ENCODE data around the gene PIP4K2A.

PIP4K2A gene

DNA sequence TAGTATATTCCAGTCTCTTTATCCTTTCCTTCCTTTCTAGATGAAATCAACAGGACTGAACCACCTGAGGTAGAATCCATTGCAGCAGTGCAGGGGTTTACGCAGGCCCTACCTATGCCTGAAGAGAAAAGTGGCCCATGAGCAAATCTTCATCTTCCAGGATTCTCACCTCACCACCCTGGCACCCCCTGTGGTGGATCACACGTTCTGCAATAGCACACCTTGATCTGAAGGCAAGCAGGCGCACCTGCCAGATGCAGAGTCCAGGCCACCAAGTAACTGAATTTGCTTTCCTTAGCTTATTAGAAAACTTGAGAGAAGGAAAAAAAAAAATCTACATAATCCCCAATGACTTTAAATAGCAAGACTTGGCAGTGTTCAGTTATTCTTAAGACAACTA, 121.4 kb downstream of the PIP4K2A start:
- no peak for DNase-seq (ENCODE audit: low read depth)
- TF ChIP-seq, protein P1, sequence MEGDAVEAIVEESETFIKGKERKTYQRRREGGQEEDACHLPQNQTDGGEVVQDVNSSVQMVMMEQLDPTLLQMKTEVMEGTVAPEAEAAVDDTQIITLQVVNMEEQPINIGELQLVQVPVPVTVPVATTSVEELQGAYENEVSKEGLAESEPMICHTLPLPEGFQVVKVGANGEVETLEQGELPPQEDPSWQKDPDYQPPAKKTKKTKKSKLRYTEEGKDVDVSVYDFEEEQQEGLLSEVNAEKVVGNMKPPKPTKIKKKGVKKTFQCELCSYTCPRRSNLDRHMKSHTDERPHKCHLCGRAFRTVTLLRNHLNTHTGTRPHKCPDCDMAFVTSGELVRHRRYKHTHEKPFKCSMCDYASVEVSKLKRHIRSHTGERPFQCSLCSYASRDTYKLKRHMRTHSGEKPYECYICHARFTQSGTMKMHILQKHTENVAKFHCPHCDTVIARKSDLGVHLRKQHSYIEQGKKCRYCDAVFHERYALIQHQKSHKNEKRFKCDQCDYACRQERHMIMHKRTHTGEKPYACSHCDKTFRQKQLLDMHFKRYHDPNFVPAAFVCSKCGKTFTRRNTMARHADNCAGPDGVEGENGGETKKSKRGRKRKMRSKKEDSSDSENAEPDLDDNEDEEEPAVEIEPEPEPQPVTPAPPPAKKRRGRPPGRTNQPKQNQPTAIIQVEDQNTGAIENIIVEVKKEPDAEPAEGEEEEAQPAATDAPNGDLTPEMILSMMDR (IDR thresholded peaks at IDR 0.05; ENCODE audit: low read depth, low read length, missing control alignments), result no peak
- no peak overlapping the region for H3K4me3 ChIP-seq (ENCODE audit: low read depth, low read length)

DNA sequence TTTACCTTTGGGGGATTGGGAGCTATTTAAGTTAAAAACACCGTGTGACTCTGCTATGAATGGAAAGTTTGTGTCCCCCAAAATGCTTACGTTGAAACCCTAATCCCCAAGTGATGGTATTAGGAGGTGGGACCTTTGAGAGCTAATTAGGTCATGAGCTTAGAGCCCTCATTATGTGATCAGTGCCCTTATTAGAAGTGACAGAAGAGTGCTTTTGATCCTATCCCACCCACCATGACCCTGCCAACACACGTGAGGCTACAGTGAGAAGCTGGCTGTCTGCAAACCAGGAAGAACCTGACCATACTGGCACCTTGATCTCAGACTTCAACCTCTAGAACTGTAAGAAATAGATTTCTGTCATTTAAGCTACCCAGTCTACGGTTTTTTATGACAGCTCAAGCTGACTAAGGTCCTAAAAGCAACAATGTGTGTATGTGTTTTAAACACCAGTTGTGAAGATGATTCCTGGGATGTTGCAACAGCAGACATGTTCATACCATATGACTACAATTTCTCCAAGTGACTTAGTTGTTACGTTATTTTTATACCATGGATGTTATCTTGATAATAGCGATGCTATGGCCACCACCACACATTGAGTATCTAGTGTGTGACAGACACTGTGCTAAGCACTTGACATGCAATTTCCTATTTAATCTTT, 124.4 kb downstream of the PIP4K2A start:
- no peak overlapping the region for H3K4me3 ChIP-seq (ENCODE audit: low read depth, low read length)
- no peak for DNase-seq (ENCODE audit: low read depth)
- TF ChIP-seq, protein P1 (IDR thresholded peaks at IDR 0.05; ENCODE audit: low read depth, low read length, missing control alignments), result no peak

- no peak for DNase-seq (ENCODE audit: low read depth)
- TF ChIP-seq, protein P1 (IDR thresholded peaks at IDR 0.05; ENCODE audit: low read depth, low read length, missing control alignments), result no peak
- H3K4me3 ChIP-seq (ENCODE audit: low read depth, low read length), result no peak overlapping the region
Observed at GRCh38 chr10:22588462-22588861, 125.9 kb downstream of the PIP4K2A start.

GRCh38 chr10:22583683-22584082, 130.7 kb downstream of the PIP4K2A start:
- no peak for DNase-seq (ENCODE audit: low read depth)
- TF ChIP-seq, protein P1 (IDR thresholded peaks at IDR 0.05; ENCODE audit: low read depth, low read length, missing control alignments), result no peak
- no peak overlapping the region for H3K4me3 ChIP-seq (ENCODE audit: low read depth, low read length)

DNA sequence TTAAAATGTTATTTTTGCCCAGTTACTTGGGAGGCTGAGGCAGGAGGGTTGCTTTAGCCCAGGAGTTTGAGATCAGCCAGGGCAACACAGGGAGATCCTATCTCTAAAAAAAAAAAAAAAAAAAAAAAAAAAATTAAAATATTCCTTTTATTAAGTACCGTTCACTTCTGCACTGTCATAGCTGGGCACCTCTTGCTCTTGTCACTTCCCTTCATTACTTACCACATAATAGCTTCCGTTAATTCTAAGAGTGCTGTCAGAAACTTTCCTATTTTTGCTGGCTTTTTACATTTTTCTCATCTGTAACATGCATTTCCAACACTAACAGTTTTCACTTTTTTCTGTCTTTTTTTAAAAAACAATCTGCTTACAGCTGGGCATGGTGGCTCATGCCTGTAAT, 132.9 kb downstream of the PIP4K2A start:
- TF ChIP-seq, protein P1 (IDR thresholded peaks at IDR 0.05; ENCODE audit: low read depth, low read length, missing control alignments), result no peak
- H3K4me3 ChIP-seq (ENCODE audit: low read depth, low read length), result no peak overlapping the region
- no peak for DNase-seq (ENCODE audit: low read depth)

DNA sequence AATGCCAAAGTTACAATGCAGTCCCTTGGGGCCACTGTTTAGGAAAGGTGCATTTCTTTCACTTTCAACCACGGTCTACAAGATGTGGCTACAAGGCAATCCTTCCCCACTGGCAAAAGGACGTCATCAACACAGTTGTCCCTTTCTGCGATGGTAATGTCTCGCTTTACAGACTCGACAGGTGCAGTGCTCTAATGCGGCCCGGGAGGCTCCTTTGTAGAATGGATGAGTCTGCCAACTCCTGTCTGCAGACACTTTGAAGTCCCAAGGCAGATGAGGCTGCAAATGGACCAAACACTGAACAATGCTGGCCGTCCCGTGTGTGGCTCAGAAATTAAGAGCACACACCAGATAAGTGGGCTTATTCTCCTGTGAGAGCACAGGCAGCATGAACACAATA, 133.7 kb downstream of the PIP4K2A start:
- no peak for DNase-seq (ENCODE audit: low read depth)
- H3K4me3 ChIP-seq (ENCODE audit: low read depth, low read length), result no peak overlapping the region
- TF ChIP-seq, protein P1 (IDR thresholded peaks at IDR 0.05; ENCODE audit: low read depth, low read length, missing control alignments), result no peak

DNA sequence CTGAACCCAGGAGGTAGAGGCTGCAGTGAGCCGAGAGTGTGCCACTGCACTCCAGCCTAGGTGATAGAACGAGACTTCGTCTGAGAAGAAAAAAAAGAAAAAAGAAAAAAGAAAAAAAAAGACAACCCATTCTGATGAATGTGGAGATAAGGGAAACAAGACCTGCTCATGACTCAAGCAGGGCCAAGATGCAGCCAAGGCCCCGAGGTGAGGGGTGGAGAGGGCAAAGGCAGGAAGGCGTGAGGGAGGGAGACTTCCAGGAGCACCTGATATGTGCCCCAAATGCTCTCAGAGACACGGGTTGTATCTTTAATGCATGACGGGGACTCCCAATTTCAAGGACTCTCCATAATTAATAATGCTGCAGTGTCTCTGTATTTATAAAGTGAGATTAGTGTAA, 134.6 kb downstream of the PIP4K2A start:
- TF ChIP-seq, protein P1 (IDR thresholded peaks at IDR 0.05; ENCODE audit: low read depth, low read length, missing control alignments), result no peak
- H3K4me3 ChIP-seq (ENCODE audit: low read depth, low read length), result no peak overlapping the region
- DNase-seq (ENCODE audit: low read depth), result no peak

Data from GM12864 (cell line).